ENCODE data around the gene C9orf50.

Gene C9orf50

DNA sequence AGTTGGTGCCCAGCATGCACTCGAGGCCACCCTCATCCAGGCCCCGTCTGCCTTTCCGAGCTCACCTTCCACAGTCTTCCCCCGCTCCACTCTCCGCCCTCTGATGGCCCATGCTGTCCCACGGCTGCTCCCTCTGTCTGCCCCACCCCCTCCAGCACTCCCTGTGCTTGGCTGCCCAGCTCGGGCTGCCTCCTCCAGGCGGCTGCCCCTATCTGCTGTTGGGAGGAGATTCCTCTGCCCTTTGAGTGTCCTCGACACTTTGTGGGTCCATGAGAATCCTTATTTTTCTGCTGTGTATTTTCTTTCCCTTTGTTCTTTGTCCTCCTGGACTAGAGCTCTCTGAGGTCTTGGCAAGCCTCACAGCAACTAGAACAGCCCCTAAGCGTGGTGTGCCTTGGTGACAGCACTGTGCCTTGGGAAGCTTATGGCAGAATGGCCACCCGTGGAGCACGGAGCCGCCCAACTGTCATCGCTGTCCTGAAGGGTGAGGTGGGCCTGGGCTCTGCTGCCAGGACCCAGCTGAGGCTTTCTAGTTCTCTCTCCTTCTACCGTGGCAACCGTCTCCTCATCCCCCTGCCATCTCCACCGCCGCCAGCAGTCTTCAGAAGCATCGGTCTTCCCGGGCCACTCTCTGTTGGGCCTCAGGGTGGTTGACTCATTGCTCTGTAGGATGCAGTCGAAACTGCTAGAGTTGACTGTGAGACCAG, 10.2 kb upstream of the C9orf50 start:
- H3K79me2 ChIP-seq: peaks cover 13% of the 10 kb centered on the region
- H3K27me3 ChIP-seq (ENCODE audit: control insufficient read depth, insufficient read depth, low read length): no peaks in the 10 kb centered on the region
- H3K4me2 ChIP-seq (ENCODE audit: low read length): no peak overlapping the region
- H2AFZ ChIP-seq: no peak overlapping the region
- no peak overlapping the region for H3K27ac ChIP-seq
- no peak for TF ChIP-seq CTCF (IDR thresholded peaks at IDR 0.05)
- H3K9me3 ChIP-seq (ENCODE audit: control insufficient read depth, low read length): no peaks in the 10 kb centered on the region
- no peak overlapping the region for H3K9ac ChIP-seq
- H3K4me3 ChIP-seq (ENCODE audit: low read depth, low read length): no peak overlapping the region
- H3K36me3 ChIP-seq (ENCODE audit: control insufficient read depth, insufficient read depth, low read length): no peaks in the 10 kb centered on the region
- peaks cover 3% of the 10 kb centered on the region for H3K4me1 ChIP-seq

GRCh38 chr9:129629251-129629820, 8.4 kb upstream of the C9orf50 start:
- Histone ChIP-seq H3K79me2 (peaks cover 13% of the 10 kb centered on the region), H3K4me3 (ENCODE audit: low read depth, low read length) (no peak overlapping the region), H3K4me1 (peaks cover 3% of the 10 kb centered on the region), H3K27me3 (ENCODE audit: control insufficient read depth, insufficient read depth, low read length) (no peaks in the 10 kb centered on the region), H3K9me3 (ENCODE audit: control insufficient read depth, low read length) (no peaks in the 10 kb centered on the region), H3K4me2 (ENCODE audit: low read length) (no peak overlapping the region), H3K36me3 (ENCODE audit: control insufficient read depth, insufficient read depth, low read length) (no peaks in the 10 kb centered on the region), H3K27ac (no peak overlapping the region), H2AFZ (no peak overlapping the region), H3K9ac (no peak overlapping the region)
- TF ChIP-seq CTCF (IDR thresholded peaks at IDR 0.05): no peak

DNA sequence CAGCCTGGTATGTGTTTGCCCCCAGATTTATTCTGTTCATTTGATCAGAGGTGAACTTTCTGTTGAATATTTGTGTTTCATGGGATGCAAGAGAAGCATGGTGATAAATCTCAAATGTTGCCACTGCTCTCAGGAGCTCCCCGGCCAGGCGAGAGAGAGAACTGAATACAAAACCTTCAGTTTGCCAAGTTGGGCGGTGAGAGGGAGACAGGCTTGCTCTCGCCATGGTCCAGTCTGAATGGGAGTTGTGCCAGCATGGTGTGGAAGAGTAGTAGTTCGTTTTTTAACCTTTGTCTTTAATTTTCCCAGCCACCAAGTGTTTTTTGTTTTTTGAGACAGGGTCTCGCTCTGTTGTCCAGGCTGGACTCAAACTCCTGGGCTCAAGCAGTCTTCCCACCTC, 7.8 kb upstream of the C9orf50 start:
- Histone ChIP-seq H3K79me2 (peaks cover 13% of the 10 kb centered on the region), H3K9me3 (ENCODE audit: control insufficient read depth, low read length) (no peaks in the 10 kb centered on the region), H3K4me1 (peaks cover 3% of the 10 kb centered on the region), H2AFZ (no peak overlapping the region), H3K36me3 (ENCODE audit: control insufficient read depth, insufficient read depth, low read length) (no peaks in the 10 kb centered on the region), H3K4me3 (ENCODE audit: low read depth, low read length) (no peak overlapping the region), H3K9ac (no peak overlapping the region), H3K27me3 (ENCODE audit: control insufficient read depth, insufficient read depth, low read length) (no peaks in the 10 kb centered on the region), H3K27ac (no peak overlapping the region), H3K4me2 (ENCODE audit: low read length) (no peak overlapping the region)
- TF ChIP-seq CTCF (IDR thresholded peaks at IDR 0.05): no peak

DNA sequence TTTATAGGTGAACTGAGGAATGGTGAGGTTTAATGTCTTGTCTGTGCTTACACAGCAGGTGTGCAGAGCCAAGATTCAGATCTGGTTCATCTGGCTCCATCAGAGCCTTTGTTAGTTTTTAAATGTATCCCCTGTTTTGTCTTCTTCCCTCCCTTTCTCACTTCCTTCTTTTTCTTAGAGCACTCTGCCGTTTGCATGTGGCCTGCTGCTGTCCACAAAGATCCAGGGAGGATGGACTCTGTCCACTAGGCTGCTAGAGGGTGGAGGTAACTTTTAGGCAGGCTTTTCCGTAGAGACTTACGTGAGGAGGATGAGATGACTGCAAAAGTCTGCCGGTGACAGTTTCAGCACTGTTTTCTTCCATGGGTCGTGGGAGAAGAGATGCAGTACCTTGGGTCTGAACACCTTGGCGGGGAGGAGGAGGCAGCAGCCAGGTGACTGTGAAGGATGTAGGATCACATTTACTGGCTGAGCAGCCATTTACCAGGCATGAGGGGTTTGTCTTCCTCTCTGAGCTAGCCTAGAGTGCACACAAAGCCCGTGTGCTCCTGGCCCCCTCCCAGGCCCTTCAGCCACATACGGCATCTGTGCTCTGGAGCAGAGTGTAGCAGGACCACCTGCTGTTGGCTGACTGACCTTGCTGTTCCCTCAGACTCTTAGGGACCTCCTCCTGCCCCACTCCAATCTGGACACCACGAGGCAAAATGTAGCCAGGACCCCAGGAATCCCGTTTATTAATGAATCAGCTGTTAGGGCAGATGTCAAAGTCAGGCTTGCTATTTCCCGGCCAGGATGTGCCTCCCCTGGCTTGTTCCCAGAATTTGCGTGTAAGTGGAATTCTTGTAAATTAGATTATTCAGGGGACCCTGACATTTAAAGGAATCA, 6.9 kb upstream of the C9orf50 start:
- H3K4me1 ChIP-seq: peaks cover 3% of the 10 kb centered on the region
- H3K27ac ChIP-seq: no peak overlapping the region
- H3K9ac ChIP-seq: no peak overlapping the region

More for the DNA sequence above, 6.9 kb upstream of the C9orf50 start:
- Histone ChIP-seq H3K4me2 (ENCODE audit: low read length) (peak overlapping the region; percentile 83), H3K79me2 (peaks cover 13% of the 10 kb centered on the region), H3K4me3 (ENCODE audit: low read depth, low read length) (peak overlapping the region; percentile 76), H3K9me3 (ENCODE audit: control insufficient read depth, low read length) (no peaks in the 10 kb centered on the region), H2AFZ (no peak overlapping the region), H3K36me3 (ENCODE audit: control insufficient read depth, insufficient read depth, low read length) (no peaks in the 10 kb centered on the region), H3K27me3 (ENCODE audit: control insufficient read depth, insufficient read depth, low read length) (no peaks in the 10 kb centered on the region)
- TF ChIP-seq CTCF (IDR thresholded peaks at IDR 0.05): no peak

All from parathyroid adenoma (tissue), 2 donors.